HepG2 (cell line): ENCODE results near the gene LRRC8C. TPM values are rescaled to one million over a fixed set of nuclear protein-coding genes. Genes with fewer than 3 reads are reported as not detected.

Experiments
- ATAC-seq: fragments of 200-7000 bp; cut with Tn5 transposase; 3 replicates; pipeline ENCODE4 v1.9.1; 2020; ENCODE audit warnings: mild to moderate bottlenecking, moderate library complexity
- BruUV-seq: library from RNA; stranded (reverse); fragments of 400-500 nt; replicated peaks from 2 replicates; lab custom pipeline; 2021; lab: Mats Ljungman, UMichigan
- CTCF ChIA-PET: fragments of 300-600 bp; formaldehyde crosslinking; extraction: SDS; loops from one replicate; lab custom pipeline; 2021; ENCODE audit warnings: low total read pairs, inconsistent platforms, low intra/inter-chr PET ratio; lab: Yijun Ruan, JAX
- POLR2A ChIA-PET: fragments of 350-600 bp; sonication (Branson Sonifier 250); formaldehyde crosslinking; loops from one replicate; lab custom pipeline; 2020; ENCODE audit warnings: antibody characterized with exemption, inconsistent platforms; lab: Yijun Ruan, JAX
- DNase-seq: peaks from one replicate; pipeline ENCODE4 v3.0.0-alpha.2; 2015; ENCODE audit warnings: low spot score
- FAIRE-seq: peaks from 3 replicates; lab custom pipeline; 2011; peaks lifted over from hg19 to GRCh38; lab: Jason Lieb, UNC
- H2AFZ ChIP-seq: one replicate; pipeline ENCODE4 v1.6.1; 2011; ENCODE audit warnings: low read length, inconsistent platforms
- H3K27ac ChIP-seq: fragments of 300-600 bp; 3 replicates; pipeline ENCODE4 v1.8.0; 2011; ENCODE audit warnings: mixed run types, mild to moderate bottlenecking, mixed read lengths, low read length, inconsistent platforms; ENCODE audit not compliant: insufficient read depth; ENCODE audit errors: extremely low read length
- H3K27me3 ChIP-seq, 2 experiments: fragments of 200-600 bp in 1 of 2; 2 replicates in 1 of 2; 3 replicates in 1 of 2; pipeline versions ENCODE4 v1.6.0 to v1.8.0; 2011; ENCODE audit warnings: low read length in 2 of 2, mild to moderate bottlenecking in 2 of 2, moderate library complexity in 2 of 2, inconsistent platforms in 1 of 2; ENCODE audit not compliant: insufficient read depth in 2 of 2, control insufficient read depth in 1 of 2
- H3K36me3 ChIP-seq, 2 experiments: fragments of 200-600 bp in 1 of 2; replicated peaks in 1 of 2; 2 replicates in 1 of 2; 3 replicates in 1 of 2; pipeline versions ENCODE4 v1.5.1 to v1.8.0; 2011; ENCODE audit warnings: low read length in 2 of 2, inconsistent platforms in 1 of 2; ENCODE audit not compliant: insufficient read depth in 2 of 2, control insufficient read depth in 1 of 2
- H3K4me1 ChIP-seq: 2 replicates; pipeline ENCODE4 v1.5.1; 2012; ENCODE audit warnings: low read length, inconsistent platforms; ENCODE audit not compliant: insufficient read depth
- H3K4me2 ChIP-seq: 2 replicates; pipeline ENCODE4 v1.6.0; 2011; ENCODE audit warnings: low read depth, low read length, inconsistent platforms
- H3K4me3 ChIP-seq, 3 experiments: fragments of 200-600 bp in 1 of 3; sonication (generic), shearing (Covaris generic) in 1 of 3; replicated peaks in 1 of 3; 2 replicates each; pipeline ENCODE4 v1.5.1; 2011 to 2016; ENCODE audit warnings: low read length in 3 of 3, inconsistent platforms in 2 of 3, low read depth in 2 of 3, mild to moderate bottlenecking in 2 of 3, control low read depth in 1 of 3, mixed read lengths in 1 of 3; ENCODE audit not compliant: insufficient read depth in 1 of 3
- H3K79me2 ChIP-seq: one replicate; pipeline ENCODE4 v1.6.1; 2011; ENCODE audit warnings: low read length, inconsistent platforms; ENCODE audit not compliant: insufficient read depth
- H3K9ac ChIP-seq: 2 replicates; pipeline ENCODE4 v1.6.0; 2011; ENCODE audit warnings: mild to moderate bottlenecking, low read depth, low read length, inconsistent platforms; ENCODE audit not compliant: insufficient read depth
- H3K9me3 ChIP-seq: 2 replicates; pipeline ENCODE4 v1.5.1; 2012; ENCODE audit warnings: mild to moderate bottlenecking, low read length
- H4K20me1 ChIP-seq: 2 replicates; pipeline ENCODE4 v1.6.0; 2011; ENCODE audit warnings: inconsistent platforms, mild to moderate bottlenecking, low read length, moderate library complexity; ENCODE audit not compliant: insufficient read depth
- HOXA7 ChIP-seq: sonication (generic); formaldehyde crosslinking; IDR thresholded peaks from 2 replicates; pipeline ENCODE4 v1.8.1; 2022; ENCODE audit warnings: mild to moderate bottlenecking, missing genetic modification reagents, moderate library complexity
- PAWR ChIP-seq: sonication (generic); formaldehyde crosslinking; IDR thresholded peaks from 2 replicates; pipeline ENCODE4 v1.4.0; 2020; ENCODE audit warnings: missing genetic modification reagents, mild to moderate bottlenecking, borderline replicate concordance
- ZFP36 ChIP-seq: fragments of 150-350 bp; IDR thresholded peaks from 2 replicates; pipeline ENCODE4 v1.6.1; 2018; ENCODE audit warnings: borderline replicate concordance, low read length, low read depth; ENCODE audit not compliant: partially characterized antibody
- ZNF430 ChIP-seq: sonication (generic); formaldehyde crosslinking; IDR thresholded peaks from 2 replicates; pipeline ENCODE4 v1.9.0; 2021; ENCODE audit warnings: mild to moderate bottlenecking, missing genetic modification reagents
- ZNF484 ChIP-seq: sonication (generic); formaldehyde crosslinking; IDR thresholded peaks from 2 replicates; pipeline ENCODE4 v1.5.1; 2020; ENCODE audit warnings: mild to moderate bottlenecking, low read depth, missing genetic modification reagents, borderline replicate concordance
- ZNF543 ChIP-seq: sonication (generic); formaldehyde crosslinking; IDR thresholded peaks from 2 replicates; pipeline ENCODE4 v1.4.0; 2020; ENCODE audit warnings: mild to moderate bottlenecking, missing genetic modification reagents
- WGBS: methylation state at CpG from one replicate; pipeline ENCODE4 v1.1.6; 2017; ENCODE audit warnings: low lambda C conversion rate; 5-methylcytosine and 5-hydroxymethylcytosine counted together
- in situ Hi-C: cut with HindIII; loops from 2 replicates; pipeline ENCODE4 v1.10.0; 2017; ENCODE audit warnings: low pct_unique_long_range_greater_than_20kb; ENCODE audit not compliant: extremely low pct_ligation_motif_present
- intact Hi-C: fragments of 100-400 bp; cut with micrococcal nuclease; formaldehyde crosslinking; loops from one replicate; pipeline ENCODE4 v1.10.0; 2022; ENCODE audit not compliant: unreplicated experiment
- polyA plus RNA-seq, 8 experiments: library from polyadenylated mRNA; depleted of rRNA in 3 of 8; stranded (reverse) in 7 of 8; unstranded in 1 of 8; fragments of >200 nt; fragmentation: Illumina TruSeq in 4 of 8; extraction: Trizol in 4 of 8; gene quantifications; 2 replicates each; pipeline versions ENCODE4 v1.2.1 to v1.2.3, GENCODE V29; 2011 to 2016; ENCODE audit warnings: low read depth in 4 of 8, missing spikeins in 1 of 8, mixed read lengths in 1 of 8; ENCODE audit not compliant: insufficient read depth in 1 of 8
- total RNA-seq, 5 experiments: library from RNA; depleted of rRNA; stranded (reverse); fragments of >200 nt; fragmentation: Illumina TruSeq; extraction: Trizol; gene quantifications; 2 replicates each; pipeline ENCODE4 v1.2.3, GENCODE V29; 2016; ENCODE audit warnings: low read depth in 1 of 5
- TF ChIP-seq, protein P1 (sequence below): sonication (generic); formaldehyde crosslinking; IDR thresholded peaks from 2 replicates; pipeline ENCODE4 v1.9.0; 2021; ENCODE audit warnings: mild to moderate bottlenecking, missing genetic modification reagents
- TF ChIP-seq, protein P2 (sequence below): sonication (generic); formaldehyde crosslinking; IDR thresholded peaks from 2 replicates; pipeline ENCODE4 v1.8.1; 2022; ENCODE audit warnings: mild to moderate bottlenecking, missing genetic modification reagents
- TF ChIP-seq, protein P3 (sequence below), 2 experiments: IDR thresholded peaks; 2 replicates each; pipeline ENCODE4 v1.6.1; 2011 to 2012; ENCODE audit warnings: low read length in 2 of 2, borderline replicate concordance in 1 of 2, low read depth in 1 of 2, mild to moderate bottlenecking in 1 of 2, moderate library complexity in 1 of 2
- TF ChIP-seq, protein P4 (sequence below): sonication (generic); formaldehyde crosslinking; IDR thresholded peaks from 2 replicates; pipeline ENCODE4 v1.5.0; 2020; ENCODE audit warnings: mild to moderate bottlenecking, missing genetic modification reagents

The LRRC8C gene
- total and polyA plus RNA-seq, 2 of the 13 experiments (the other 11 are each of a cell fraction or from before 2014, with no cell fraction given), result 0.22 to 0.32 TPM

DNA sequence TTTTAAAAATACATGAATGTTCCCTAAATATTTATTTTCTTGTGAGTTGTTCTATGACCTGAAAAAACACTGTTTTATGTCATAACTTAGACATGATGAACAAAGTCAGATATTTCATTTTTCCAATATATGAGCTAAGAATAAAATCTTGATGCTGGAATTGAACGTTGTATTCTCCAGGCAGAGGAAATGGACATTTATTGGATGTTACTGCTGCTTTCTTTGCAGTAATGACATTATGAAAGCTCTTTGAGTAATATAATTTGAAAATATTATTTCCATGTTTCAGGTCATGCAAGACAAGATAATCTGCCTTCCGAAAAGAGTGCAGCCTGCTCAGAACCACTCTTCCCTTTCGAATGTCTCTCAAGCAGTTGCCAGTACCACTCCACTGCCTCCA, 79.5 kb downstream of the LRRC8C start (continued):
- TF ChIP-seq ZNF430 (CRISPR knock-in tag), result no peak
- TF ChIP-seq PAWR (CRISPR knock-in tag), result no peak
- TF ChIP-seq HOXA7 (CRISPR knock-in tag), result no peak
- TF ChIP-seq ZNF543 (CRISPR knock-in tag), result no peak
- TF ChIP-seq, protein P1, sequence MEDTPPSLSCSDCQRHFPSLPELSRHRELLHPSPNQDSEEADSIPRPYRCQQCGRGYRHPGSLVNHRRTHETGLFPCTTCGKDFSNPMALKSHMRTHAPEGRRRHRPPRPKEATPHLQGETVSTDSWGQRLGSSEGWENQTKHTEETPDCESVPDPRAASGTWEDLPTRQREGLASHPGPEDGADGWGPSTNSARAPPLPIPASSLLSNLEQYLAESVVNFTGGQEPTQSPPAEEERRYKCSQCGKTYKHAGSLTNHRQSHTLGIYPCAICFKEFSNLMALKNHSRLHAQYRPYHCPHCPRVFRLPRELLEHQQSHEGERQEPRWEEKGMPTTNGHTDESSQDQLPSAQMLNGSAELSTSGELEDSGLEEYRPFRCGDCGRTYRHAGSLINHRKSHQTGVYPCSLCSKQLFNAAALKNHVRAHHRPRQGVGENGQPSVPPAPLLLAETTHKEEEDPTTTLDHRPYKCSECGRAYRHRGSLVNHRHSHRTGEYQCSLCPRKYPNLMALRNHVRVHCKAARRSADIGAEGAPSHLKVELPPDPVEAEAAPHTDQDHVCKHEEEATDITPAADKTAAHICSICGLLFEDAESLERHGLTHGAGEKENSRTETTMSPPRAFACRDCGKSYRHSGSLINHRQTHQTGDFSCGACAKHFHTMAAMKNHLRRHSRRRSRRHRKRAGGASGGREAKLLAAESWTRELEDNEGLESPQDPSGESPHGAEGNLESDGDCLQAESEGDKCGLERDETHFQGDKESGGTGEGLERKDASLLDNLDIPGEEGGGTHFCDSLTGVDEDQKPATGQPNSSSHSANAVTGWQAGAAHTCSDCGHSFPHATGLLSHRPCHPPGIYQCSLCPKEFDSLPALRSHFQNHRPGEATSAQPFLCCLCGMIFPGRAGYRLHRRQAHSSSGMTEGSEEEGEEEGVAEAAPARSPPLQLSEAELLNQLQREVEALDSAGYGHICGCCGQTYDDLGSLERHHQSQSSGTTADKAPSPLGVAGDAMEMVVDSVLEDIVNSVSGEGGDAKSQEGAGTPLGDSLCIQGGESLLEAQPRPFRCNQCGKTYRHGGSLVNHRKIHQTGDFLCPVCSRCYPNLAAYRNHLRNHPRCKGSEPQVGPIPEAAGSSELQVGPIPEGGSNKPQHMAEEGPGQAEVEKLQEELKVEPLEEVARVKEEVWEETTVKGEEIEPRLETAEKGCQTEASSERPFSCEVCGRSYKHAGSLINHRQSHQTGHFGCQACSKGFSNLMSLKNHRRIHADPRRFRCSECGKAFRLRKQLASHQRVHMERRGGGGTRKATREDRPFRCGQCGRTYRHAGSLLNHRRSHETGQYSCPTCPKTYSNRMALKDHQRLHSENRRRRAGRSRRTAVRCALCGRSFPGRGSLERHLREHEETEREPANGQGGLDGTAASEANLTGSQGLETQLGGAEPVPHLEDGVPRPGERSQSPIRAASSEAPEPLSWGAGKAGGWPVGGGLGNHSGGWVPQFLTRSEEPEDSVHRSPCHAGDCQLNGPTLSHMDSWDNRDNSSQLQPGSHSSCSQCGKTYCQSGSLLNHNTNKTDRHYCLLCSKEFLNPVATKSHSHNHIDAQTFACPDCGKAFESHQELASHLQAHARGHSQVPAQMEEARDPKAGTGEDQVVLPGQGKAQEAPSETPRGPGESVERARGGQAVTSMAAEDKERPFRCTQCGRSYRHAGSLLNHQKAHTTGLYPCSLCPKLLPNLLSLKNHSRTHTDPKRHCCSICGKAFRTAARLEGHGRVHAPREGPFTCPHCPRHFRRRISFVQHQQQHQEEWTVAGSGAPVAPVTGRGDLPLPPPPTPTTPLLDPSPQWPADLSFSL (CRISPR knock-in tag), result no peak
- no peak for TF ChIP-seq ZNF484 (CRISPR knock-in tag)

DNA sequence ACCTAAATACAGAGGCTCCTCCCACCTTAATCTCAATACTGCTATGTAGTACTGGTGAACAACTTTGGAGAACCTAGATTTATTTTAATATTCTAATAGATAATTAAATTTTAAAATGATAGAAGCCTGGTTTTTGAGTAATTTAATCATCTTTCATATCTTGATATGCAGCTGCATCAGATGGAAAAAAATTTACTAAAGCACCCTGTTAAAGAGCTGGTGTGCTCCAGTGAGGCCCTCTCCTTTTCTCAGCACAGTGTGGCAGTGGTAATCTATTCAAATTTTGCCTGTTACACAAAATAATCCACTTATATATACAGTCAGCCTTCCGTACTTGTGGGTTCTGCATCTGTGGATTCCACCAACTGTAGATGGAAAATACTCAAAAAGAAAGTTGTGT, 82.8 kb downstream of the LRRC8C start:
- ATAC-seq, result no peak
- Histone ChIP-seq H3K4me2 (no peak overlapping the region), H3K9me3 (no peaks in the 10 kb centered on the region), H3K79me2 (no peaks in the 10 kb centered on the region), H3K4me1 (no peaks in the 10 kb centered on the region), H3K27me3 (no peaks in the 10 kb centered on the region), H3K4me3 (no peak overlapping the region), H4K20me1 (no peaks in the 10 kb centered on the region), H2AFZ (no peak overlapping the region), H3K9ac (no peak overlapping the region), H3K27ac (no peak overlapping the region), H3K36me3 (no peaks in the 10 kb centered on the region)
- intact Hi-C loops, result no loop called here
- ChIA-PET POLR2A (no interaction called here), CTCF (no interaction called here)
- 33% methylated on average over 1 of the region's 1 CpG for WGBS
- in situ Hi-C loops, result no loop called here
- DNase-seq, result no peak
- no peak for FAIRE-seq
- no TSS peak for BruUV-seq
- TF ChIP-seq, protein P2, sequence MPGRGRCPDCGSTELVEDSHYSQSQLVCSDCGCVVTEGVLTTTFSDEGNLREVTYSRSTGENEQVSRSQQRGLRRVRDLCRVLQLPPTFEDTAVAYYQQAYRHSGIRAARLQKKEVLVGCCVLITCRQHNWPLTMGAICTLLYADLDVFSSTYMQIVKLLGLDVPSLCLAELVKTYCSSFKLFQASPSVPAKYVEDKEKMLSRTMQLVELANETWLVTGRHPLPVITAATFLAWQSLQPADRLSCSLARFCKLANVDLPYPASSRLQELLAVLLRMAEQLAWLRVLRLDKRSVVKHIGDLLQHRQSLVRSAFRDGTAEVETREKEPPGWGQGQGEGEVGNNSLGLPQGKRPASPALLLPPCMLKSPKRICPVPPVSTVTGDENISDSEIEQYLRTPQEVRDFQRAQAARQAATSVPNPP (CRISPR knock-in tag), result no peak
- TF ChIP-seq ZFP36, result no peak
- TF ChIP-seq, protein P3, sequence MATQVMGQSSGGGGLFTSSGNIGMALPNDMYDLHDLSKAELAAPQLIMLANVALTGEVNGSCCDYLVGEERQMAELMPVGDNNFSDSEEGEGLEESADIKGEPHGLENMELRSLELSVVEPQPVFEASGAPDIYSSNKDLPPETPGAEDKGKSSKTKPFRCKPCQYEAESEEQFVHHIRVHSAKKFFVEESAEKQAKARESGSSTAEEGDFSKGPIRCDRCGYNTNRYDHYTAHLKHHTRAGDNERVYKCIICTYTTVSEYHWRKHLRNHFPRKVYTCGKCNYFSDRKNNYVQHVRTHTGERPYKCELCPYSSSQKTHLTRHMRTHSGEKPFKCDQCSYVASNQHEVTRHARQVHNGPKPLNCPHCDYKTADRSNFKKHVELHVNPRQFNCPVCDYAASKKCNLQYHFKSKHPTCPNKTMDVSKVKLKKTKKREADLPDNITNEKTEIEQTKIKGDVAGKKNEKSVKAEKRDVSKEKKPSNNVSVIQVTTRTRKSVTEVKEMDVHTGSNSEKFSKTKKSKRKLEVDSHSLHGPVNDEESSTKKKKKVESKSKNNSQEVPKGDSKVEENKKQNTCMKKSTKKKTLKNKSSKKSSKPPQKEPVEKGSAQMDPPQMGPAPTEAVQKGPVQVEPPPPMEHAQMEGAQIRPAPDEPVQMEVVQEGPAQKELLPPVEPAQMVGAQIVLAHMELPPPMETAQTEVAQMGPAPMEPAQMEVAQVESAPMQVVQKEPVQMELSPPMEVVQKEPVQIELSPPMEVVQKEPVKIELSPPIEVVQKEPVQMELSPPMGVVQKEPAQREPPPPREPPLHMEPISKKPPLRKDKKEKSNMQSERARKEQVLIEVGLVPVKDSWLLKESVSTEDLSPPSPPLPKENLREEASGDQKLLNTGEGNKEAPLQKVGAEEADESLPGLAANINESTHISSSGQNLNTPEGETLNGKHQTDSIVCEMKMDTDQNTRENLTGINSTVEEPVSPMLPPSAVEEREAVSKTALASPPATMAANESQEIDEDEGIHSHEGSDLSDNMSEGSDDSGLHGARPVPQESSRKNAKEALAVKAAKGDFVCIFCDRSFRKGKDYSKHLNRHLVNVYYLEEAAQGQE (IDR thresholded peaks at IDR 0.05; ENCODE audit: borderline replicate concordance in 1 of 2, low read depth in 1 of 2, low read length in 2 of 2), result no peak
- TF ChIP-seq, protein P4, sequence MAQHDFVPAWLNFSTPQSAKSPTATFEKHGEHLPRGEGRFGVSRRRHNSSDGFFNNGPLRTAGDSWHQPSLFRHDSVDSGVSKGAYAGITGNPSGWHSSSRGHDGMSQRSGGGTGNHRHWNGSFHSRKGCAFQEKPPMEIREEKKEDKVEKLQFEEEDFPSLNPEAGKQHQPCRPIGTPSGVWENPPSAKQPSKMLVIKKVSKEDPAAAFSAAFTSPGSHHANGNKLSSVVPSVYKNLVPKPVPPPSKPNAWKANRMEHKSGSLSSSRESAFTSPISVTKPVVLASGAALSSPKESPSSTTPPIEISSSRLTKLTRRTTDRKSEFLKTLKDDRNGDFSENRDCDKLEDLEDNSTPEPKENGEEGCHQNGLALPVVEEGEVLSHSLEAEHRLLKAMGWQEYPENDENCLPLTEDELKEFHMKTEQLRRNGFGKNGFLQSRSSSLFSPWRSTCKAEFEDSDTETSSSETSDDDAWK, result no peak
